Psoas muscle (tissue), 8 donors: ENCODE measurements around the gene DNAJC8. TPM values are rescaled to one million over a fixed set of nuclear protein-coding genes. Genes with fewer than 3 reads are reported as not detected.

Experiments used
- ATAC-seq, 4 donors: fragments of 200-7000 bp; cut with Tn5 transposase; one replicate each; pipeline ENCODE4 v1.9.1; 2020; ENCODE audit warnings: moderate library complexity in 3 of 4, mild to moderate bottlenecking in 2 of 4
- DNase-seq, 2 donors: peaks; one replicate each; pipeline ENCODE4 v3.0.0-alpha.2; 2020
- H3K27ac ChIP-seq: fragments of 200-600 bp; one replicate; pipeline ENCODE4 v1.8.0; 2022
- H3K27me3 ChIP-seq, 3 donors: fragments of 200-600 bp in 1 of 3; one replicate each; pipeline versions ENCODE4 v1.6.1 to v1.8.0; 2013 to 2022; ENCODE audit warnings: low read length in 2 of 3, mild to moderate bottlenecking in 2 of 3, moderate library complexity in 1 of 3; ENCODE audit not compliant: insufficient read depth in 3 of 3
- H3K36me3 ChIP-seq, 2 donors: fragments of 200-600 bp in 1 of 2; one replicate each; pipeline versions ENCODE4 v1.6.1 to v1.8.0; 2013 to 2022; ENCODE audit warnings: low read depth in 1 of 2, mild to moderate bottlenecking in 1 of 2, moderate library complexity in 1 of 2; ENCODE audit not compliant: insufficient read depth in 1 of 2
- H3K4me1 ChIP-seq: fragments of 200-600 bp; one replicate; pipeline ENCODE4 v1.8.0; 2022
- H3K4me3 ChIP-seq: fragments of 200-600 bp; one replicate; pipeline ENCODE4 v1.8.0; 2022; ENCODE audit warnings: mild to moderate bottlenecking
- H3K9me3 ChIP-seq: fragments of 200-600 bp; one replicate; pipeline ENCODE4 v1.8.0; 2022
- CTCF ChIP-seq: fragments of 200-600 bp; IDR thresholded peaks from one replicate; pipeline ENCODE4 v1.8.0; 2022; ENCODE audit warnings: antibody characterized with exemption
- WGBS, 3 donors: extraction: QIAGEN DNeasy Blood & Tissue Kit; methylation state at CpG; one replicate each; pipeline versions ENCODE4 v1.1.6 to v1.1.7; 2013; 5-methylcytosine and 5-hydroxymethylcytosine counted together
- intact Hi-C, 2 donors: fragments of 100-400 bp; cut with DNase I; formaldehyde crosslinking; loops; one replicate each; pipeline versions ENCODE4 v1.11.0 to v1.14.2; 2022
- polyA plus RNA-seq, 3 donors: library from polyadenylated mRNA; stranded (reverse); fragments of 200-250 nt; gene quantifications; one replicate each; pipeline ENCODE4 v1.2.3, GENCODE V29; 2013
- total RNA-seq, 4 donors: library from RNA; stranded (reverse); fragmentation: NEBNext Ultra II Directional in 2 of 4; extraction: Animal tissue kit (Norgen Biotek cat#: 25700) in 2 of 4; gene quantifications; one replicate each; pipeline versions ENCODE4 v1.2.1 to v1.2.4, GENCODE V29; 2021 to 2023
- donor health status: healthy with polysubstance abuse.
- donor health status: DM: no; HTN: no; CAD: no; lungs with moderate emphysema.
- donor health status: Bipolar disorder and iron deficiency.
- donor health status: healthy.
- donor health status: DM: yes; HTN: yes; CAD: no.
- donor health status: DM: no; HTN: no; CAD: no.
- donor health status: DM: no; HTN: no; CAD: no.
- donor health status: DM: yes; HTN: yes; CAD: no.

Gene DNAJC8
- total and polyA plus RNA-seq, 7 donors = 46.6 to 116 (median 64.0) TPM

- H3K36me3 ChIP-seq = peaks cover 0 to 65% of the 10 kb centered on the region in 2 donors
Measured at GRCh38 chr1:28229089-28229488, 3.7 kb downstream of the DNAJC8 start.

GRCh38 chr1:28213315-28213714 lies 19.5 kb downstream of the DNAJC8 start:
- ATAC-seq = no peak
- no peak for TF ChIP-seq CTCF
- H3K27me3 ChIP-seq = no peaks in the 10 kb centered on the region
- H3K9me3 ChIP-seq = no peaks in the 10 kb centered on the region
- H3K4me1 ChIP-seq = peaks cover 22% of the 10 kb centered on the region
- no peak overlapping the region for H3K4me3 ChIP-seq
- peak overlapping the region; percentile 53 for H3K27ac ChIP-seq
- 31 to 92% (median 56%) methylated on average over 2 of the region's 2 CpGs for WGBS, 3 donors
- peaks cover 11 to 60% of the 10 kb centered on the region in 2 donors for H3K36me3 ChIP-seq
- intact Hi-C loops = no loop called here
- DNase-seq = no peak

More at GRCh38 chr1:28229089-28229488, 3.7 kb downstream of the DNAJC8 start:
- no peak overlapping the region for H3K4me3 ChIP-seq
- intact Hi-C loops = no loop called here
- H3K27ac ChIP-seq = no peak overlapping the region
- H3K27me3 ChIP-seq = no peaks in the 10 kb centered on the region
- no peak for DNase-seq
- ATAC-seq = no peak
- no peaks in the 10 kb centered on the region for H3K9me3 ChIP-seq
- no peak for TF ChIP-seq CTCF
- peaks cover 20% of the 10 kb centered on the region for H3K4me1 ChIP-seq

DNA sequence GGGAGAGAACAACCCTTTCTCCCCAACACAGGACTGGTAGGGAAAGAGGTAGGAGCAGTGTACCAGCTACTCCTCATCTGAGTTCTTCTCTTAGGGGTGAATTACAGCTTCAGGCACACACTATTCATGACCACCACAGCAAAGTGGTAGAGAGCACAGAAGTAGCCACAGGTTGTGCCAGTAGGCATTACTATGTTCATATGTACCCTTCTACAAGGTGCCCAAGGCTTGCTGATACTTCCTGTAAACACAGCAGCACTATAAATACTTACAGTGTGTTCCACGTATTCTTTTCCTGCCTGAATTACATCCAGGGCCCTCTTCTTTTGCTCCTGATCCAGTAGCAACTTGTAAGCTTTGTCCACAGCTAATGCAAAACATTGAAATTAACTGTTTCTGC lies 23.1 kb downstream of the DNAJC8 start:
- Histone ChIP-seq H3K36me3 (peaks cover 13 to 88% of the 10 kb centered on the region in 2 donors), H3K4me3 (no peak overlapping the region), H3K27me3 (no peaks in the 10 kb centered on the region), H3K4me1 (peaks cover 22% of the 10 kb centered on the region), H3K27ac (peak overlapping the region; percentile 62), H3K9me3 (no peaks in the 10 kb centered on the region)
- intact Hi-C loops = loop anchor here (2.0 kb wide), 1 partner anchor 119 kb away; no protein-coding TSS in a partner anchor
- WGBS, 3 donors = 13 to 26% (median 15%) methylated on average over 1 of the region's 1 CpG
- peak in 3 of 4 donors; percentile 41 to 53 (median 47) for ATAC-seq
- no peak for TF ChIP-seq CTCF
- DNase-seq = no peak

GRCh38 chr1:28208818-28209441 lies 23.9 kb downstream of the DNAJC8 start:
- Histone ChIP-seq H3K9me3 (no peaks in the 10 kb centered on the region), H3K27me3 (no peaks in the 10 kb centered on the region), H3K36me3 (peaks cover 11 to 88% of the 10 kb centered on the region in 2 donors), H3K27ac (peak overlapping the region; percentile 62), H3K4me3 (no peak overlapping the region), H3K4me1 (peaks cover 22% of the 10 kb centered on the region)
- peak; percentile 68 for TF ChIP-seq CTCF
- intact Hi-C loops = loop anchor here (2.0 kb wide), 1 partner anchor 118 kb away; no protein-coding TSS in a partner anchor
- DNase-seq = peak; percentile 37 to 59
- ATAC-seq = peak; percentile 83 to 90 (median 83)
- WGBS, 3 donors = 45% methylated on average over 4 of the region's 4 CpGs

GRCh38 chr1:28205243-28205642 lies 27.6 kb downstream of the DNAJC8 start:
- 71 to 86% (median 85%) methylated on average over 4 of the region's 4 CpGs for WGBS, 3 donors
- H3K4me1 ChIP-seq = peaks cover 12% of the 10 kb centered on the region
- ATAC-seq = no peak
- H3K36me3 ChIP-seq = peaks cover 19 to 98% of the 10 kb centered on the region in 2 donors
- intact Hi-C loops = no loop called here
- H3K27ac ChIP-seq = no peak overlapping the region
- H3K27me3 ChIP-seq = no peaks in the 10 kb centered on the region
- DNase-seq = no peak
- no peaks in the 10 kb centered on the region for H3K9me3 ChIP-seq
- no peak for TF ChIP-seq CTCF
- no peak overlapping the region for H3K4me3 ChIP-seq
